ENCODE data around the gene NOTCH2.
A peak's percentile ranks its signal among the peaks of the same experiment; 100 is the strongest.

The NOTCH2 gene

DNA sequence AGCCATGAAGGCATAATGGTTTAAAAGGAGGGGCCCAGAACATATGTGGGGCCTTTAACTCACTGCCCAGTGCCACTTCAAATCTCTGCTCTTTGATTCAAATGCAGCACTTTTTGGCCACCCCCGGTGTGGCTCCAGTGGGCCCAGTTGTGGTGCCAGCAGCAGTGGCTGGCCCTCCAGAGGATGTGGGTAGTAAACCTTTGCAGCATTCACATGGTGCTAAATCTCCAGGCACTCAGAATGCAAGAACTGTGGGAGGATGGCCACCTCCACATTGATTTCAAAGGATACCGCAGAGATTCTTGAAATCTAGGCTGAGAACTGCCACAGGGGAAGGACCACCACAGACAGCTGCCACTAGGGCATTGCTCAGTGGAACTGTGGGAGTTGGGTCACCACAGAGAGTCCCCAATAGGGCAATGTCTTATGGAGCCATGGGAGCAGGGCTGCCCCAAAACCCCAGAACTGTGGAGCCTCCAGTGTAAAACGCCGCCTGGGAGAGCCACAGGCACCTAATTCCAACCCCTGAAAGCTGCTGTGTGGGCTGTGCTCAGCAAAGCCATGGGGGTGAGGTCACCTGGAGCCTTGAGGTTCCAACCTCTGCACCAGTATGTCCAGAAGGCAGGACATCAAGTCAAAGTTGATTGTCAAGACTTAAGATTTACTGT is 166.6 kb downstream of the NOTCH2 start:
- DNase-seq: no peak

DNA sequence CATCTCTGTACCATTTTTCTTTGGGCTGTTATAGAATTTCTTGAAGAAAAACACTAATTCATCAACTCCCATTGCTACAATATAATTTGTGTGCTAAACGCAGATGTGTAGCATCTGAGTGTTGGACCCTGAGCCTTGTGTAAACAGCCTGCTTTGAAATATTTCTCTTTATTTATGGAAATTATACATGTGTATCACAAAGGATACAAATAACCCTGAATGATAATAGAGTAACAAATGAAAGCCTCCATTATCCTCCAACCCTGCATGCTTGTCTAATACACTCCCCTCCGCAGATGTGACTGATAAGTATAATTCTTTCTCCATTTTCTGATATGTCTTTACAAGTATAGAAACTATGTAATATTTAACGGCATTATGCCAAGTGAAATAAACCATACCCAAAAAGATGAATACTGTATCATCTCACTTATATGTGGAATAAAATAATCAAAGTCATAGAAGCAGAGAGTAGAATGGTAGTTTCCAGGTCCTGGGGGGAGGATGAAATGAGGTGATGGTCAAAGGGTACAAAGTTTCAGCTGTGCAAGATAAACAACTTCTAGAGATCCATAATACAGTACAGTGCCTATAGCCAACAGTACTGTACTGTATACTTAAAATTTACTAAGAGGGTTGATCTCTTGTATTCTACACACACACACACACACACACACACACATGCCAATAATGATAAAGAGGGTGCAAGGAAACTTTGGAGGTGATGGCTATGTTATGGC is 170.3 kb downstream of the NOTCH2 start:
- no peak for DNase-seq

DNA sequence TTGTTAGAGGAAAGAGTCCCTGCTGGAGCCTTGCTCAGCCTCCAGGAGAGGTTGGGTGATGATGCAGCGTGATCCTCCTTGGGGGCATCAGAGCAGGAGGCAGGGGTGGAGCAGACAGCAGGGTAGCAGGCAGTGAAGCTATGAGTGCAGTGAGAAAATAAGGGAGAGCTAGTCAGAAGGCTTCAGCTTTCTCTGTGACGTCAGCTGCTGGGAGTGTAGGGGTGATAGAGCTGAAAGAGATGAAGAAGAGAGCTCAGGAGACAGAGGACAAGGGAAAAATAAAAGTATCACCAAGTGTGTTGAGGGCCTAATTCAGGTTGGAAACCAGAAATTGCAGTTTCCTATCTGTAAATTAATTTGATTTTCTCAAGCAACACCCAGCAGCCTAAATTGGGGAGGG is 170.9 kb downstream of the NOTCH2 start:
- DNase-seq: no peak

DNA sequence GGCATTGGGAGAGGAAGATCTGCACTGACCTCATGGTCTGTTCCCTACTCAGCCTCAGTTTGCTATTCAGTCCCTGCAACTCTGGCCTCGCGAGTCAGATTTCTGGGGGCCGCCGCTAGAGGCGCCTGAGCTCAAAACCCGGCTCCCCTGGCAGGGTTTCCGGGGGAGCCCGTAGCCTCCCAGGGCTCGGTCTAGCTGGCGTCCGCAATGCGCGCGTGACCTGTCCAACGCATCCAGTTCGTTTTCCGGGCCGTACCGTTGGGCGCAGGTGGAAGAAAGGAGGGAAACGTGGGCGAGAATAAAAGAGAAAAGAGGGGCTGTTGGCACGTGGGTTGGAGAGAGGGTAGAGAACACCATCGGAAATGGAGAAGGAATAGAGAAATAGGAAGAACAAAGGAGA is 173.2 kb downstream of the NOTCH2 start, which contains the start of gene ADAM30:
Gene ADAM30 (minus strand): TSS at position 213 of the 400 bp plus-strand sequence. CDS start 179 bp downstream, at position 34.
- DNase-seq: no peak

DNA sequence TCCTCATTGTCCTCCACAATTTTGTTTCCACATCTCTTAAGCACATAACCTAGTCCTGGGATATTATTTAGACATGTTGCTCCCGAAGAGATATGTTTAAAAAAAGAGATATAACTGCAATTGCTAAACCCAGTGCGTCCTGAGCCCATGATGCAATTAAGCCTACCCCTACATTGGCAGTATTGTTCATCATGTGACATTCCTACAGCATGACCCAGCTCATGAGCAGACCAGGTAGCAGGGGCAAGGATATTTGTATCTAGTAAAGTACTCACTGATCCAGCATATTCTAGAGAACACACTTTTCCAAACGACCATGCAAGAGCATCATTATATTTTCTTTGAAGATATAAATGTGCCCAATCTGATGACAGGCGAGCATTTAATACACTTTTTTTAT is 174.4 kb downstream of the NOTCH2 start:
- DNase-seq: no peak

DNA sequence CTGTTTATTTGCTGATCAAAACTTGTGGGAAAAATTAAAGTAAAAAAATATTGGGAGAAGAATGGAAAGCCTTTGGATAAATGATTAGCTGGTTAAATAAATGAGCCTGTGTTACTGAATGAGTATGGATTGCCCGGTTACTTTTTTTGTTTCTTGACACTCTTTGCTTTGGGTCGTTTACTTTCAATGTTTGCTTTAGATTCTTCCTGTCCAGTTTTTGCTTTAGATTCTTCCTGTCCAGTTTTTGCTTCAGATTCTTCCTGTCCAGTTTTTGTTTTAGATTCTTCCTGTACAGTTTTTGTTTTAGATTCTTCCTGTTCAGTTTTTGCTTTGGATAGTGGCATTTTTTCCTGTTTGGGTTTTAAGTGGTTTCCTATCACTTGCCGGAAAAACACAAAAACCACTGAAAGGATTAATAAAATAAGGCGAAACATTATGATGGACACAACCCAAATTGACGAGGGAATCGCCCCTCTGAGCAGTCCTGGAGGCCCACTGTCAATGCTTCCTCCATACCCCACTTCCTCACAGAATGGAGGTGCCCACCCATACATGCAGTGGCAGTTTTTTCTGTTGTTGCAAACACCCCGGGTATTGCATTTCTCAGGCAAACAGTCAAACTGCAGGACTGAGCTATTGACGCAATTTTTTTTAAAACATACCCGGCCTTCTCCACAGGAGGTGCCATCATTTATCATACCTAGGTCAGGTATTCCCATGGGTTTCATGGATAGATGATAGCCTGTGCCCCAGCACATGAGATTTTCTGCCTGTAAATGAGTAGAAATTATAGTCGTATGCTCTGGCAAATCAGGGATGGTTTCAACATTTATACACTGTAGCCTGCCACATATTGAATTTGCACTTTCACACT is 175.4 kb downstream of the NOTCH2 start:
- DNase-seq: no peak

DNA sequence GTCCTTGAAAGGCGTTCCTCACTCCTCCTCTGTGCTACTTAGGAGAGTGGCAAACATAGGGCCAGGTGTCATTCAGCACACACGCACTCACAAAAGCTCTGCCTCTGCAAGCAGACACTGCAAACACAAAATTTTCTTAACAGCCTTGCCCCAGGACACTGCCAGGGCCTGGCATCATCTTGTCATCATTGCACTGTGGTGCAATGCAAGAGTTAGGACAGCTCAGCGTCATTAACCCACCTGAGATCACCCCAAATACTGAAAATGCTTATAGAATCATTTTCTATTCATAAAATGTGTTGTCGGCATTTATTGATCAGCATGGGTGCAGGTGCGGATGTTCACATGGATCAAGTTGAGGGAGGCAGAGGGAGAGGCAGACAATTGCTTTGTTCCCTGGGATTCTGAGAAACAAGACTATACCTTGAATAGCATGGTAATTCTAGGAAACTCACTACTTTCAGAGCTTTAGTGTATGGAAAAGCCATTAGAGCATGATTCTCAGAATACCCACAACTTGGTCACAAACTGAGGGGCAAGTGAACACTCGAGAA is 176.1 kb downstream of the NOTCH2 start:
- no peak for DNase-seq

DNA sequence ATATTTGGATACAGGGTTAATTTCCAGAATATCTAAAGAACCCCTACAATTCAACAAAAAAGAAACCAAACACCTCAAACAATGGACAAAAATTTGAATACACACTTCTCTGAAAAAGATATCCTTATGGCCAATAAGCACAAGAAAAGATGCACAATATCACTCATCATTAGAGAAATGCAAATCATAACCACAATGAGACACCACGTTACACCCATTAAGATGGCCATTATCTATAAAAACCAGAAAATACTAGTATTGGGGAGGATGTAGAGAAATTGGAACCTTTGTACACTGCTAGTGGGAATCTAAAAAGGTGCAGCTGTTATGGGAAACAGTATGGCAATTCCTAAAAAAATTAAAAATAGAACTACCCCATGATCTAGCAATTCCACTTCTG is 178.1 kb downstream of the NOTCH2 start:
- no peak for DNase-seq

DNA sequence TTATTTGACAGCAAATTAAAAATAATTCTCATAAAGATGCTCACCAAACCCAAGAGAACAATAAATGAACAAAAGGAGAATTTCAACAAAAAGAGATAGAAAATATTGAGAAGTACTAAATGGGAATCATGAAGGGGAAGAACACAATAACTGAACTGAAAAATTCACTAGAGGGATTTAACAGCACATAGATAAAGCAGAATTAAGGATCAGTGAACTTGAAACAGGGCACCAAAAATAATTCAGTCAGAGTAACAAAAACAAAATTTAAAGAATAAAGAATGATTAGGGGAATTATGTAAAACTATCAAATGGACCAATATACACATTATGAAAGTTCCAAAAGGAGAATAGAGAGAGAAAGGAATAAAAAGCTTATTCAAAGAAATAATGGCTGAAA is 181.0 kb downstream of the NOTCH2 start:
- no peak for DNase-seq

DNA sequence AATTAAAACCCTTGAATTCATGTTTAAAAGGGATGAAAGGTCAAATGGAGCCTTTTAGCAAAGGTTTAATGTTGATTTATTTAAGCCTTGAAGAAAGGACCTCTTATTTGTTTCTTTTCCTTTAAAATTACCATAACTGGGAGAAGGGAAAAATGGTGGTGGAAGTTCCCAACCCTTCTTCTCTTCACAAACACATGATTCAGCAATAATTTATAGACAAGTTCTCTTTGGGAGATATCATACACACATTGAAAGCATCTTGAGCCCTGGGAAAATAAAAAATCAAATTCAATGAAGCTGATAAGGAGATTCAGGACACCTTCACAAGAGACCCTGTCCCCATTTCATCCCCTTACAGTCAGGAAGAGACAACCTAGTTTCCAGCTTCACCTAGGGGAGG is 182.0 kb downstream of the NOTCH2 start:
- DNase-seq: no peak

DNA sequence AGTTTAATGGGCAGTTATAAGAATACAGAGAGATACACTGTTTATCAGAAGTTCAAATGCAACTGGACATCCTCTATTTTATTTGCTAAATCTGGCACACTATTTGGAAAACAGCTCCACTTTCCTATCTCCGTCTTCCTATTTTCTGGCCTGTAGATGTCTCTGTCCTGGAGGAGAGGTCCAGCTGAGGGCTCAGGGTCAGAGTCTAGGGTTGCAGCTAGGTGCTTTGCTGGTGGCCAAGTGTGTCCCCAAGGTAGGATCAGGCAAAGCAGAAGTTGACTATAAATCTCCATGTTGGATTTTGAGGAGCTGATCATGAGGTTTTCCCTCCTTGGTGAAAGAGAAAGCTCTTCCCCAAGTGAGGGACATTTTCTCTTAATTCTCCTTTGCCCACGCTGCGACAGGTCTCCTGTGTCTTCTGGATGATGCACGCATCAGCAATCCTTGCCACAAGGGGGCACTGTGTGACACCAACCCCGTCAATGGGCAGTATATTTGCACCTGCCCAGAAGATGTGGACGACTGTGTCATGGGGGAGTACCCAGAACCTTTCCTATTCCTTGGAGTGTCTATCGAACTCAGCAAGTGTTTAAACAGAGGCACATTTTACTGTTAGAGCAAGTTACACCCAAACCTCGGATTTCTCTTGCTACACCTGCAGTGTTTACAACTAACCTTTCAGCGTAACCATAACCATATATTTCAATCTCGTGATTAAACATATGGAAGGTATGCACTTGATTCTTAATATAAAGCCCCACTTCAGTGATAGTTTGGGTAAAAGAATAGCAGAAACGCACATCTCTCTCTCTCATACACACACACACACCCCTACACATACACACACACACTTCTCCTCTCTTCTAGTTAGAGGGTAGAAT is 183.3 kb downstream of the NOTCH2 start:
- peak; percentile 80 for DNase-seq

DNA sequence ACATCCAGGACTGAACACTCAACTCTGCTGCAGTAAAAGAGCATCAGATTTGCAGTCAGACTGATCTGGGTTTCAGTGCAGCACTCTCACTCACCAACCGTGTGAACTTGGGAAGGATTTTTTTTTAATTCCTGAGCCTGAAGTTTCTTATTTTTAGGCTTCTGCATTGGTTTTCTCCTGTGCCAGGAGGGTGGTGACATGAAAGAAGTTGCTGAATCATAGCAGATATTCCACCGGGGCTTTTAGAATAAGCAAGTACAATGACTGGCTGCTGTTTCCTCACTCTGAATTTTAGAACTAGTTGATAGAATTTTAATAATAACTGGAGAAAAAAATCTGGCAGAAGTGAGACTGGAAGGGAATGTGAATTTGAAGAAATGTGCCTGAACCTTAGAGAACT is 184.8 kb downstream of the NOTCH2 start:
- DNase-seq: no peak

DNA sequence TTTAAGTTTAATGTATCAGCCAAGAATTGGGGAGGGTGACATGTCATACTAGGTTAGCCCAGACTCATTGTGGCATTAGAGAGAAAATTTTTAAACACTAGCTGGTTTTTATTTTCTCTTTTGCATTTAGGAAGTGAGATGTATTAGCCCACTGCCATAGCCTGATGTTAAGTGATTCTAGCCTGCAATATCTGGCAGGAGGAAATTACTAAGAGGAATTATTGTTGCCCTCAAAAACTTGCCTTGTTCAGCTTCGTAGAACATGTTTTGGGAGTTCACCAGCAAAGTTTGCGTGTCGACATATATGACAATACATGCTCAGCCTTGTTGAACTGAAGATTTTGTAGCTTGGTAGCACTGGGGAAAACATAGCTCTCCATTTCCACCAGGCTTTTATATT is 185.6 kb downstream of the NOTCH2 start:
- no peak for DNase-seq

DNA sequence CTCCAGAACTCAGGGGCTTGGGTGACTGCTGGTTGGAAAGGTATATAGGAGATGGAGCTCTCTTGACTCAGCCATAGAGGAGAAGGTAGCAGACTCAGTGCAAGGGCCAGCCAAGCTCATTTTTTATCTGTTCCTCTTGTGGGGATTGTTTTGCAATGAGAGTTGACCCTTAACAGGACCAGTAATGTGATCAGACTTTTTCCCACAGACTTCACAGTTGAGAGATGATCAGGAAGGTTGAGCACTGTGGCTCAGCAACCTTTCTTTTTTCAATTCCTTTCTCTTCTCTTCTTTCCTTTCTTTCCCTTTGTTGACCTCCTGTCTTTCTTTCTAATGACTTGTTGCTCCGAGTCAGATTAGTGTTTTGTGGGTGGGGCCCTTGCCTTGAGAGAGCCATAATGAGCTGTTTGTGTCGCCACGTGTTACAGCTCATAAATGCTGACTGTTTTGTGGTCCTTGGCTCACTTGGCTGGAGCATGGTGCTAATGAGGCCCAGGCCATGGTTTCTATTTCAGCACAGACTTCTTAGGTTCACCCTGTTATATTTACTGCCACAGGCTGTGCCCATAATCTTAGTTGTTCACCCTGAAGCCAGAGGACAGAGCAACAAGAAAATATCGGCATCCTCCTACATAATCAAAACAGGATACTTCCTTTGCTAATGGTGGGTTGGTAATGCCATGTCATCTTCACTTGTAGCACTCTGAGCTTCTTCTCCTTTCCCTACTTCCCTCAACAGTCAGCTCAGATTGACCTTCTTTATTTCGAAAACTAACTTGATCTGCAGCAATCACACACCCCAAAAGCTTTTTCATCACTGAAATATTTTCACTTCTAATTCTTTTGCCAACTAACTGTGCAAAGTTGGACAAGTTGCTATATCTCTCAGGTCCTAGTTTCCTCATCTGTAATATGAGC is 187.1 kb downstream of the NOTCH2 start:
- DNase-seq: no peak

DNA sequence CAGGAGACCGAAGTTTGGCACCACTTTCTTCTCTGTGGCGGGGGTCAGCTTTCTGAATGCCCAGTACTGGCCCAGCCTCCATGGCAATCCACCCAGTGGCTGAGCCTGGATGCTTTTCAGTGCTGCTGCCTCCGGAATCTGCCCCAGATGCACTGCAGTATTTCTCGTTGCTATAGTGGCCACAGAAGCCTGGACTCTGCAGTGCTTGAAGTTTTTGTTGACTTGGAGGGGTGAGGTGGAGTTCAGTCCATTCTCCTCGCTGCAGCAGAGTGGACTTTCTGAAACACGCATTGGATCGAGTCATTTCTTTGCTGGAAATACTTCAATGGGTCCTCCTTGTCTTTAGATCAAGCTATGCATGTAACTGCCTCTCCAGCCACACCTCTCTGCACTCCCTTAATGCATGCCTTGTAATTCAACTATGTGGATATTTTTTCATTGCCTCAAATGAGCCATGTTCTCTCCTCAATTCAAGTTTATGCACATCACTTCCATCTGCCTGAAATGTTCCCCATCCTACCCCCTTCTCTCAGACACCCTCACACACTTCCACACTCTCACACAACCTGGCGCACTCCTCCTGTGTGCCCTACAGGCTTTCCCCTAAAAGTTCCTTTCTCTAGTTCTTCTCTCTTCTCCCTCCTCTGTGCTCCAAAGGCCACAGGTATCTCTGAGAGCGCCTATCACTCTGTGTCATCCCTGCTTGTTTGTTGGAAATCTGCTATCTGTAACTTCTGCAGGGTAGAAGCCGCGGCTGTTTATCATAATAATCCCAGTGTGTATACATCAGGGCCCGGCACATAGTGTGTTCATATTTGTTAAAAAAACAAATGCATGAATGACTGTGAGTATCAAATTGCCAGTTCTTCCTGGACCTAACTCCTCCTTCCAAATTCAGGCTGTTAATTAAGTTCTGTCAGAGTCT is 189.7 kb downstream of the NOTCH2 start:
- DNase-seq: no peak

DNA sequence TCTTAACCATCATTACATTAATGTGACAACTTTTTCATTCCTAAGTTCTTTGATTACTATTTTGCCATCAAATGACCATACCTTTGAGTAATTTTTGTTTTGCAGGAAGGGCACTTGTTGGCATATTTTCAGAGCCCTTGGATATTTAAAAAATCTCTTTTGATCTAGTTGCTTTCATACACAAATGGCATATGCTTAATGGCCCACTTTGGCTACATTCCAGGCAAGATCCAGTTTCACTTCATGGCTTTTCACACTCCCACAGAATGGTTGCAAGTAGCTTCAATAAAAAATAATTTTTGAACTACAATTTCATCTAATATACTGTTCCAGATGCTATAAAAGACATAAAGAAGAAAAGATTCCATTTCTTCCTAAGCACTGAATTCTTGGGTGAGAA is 191.3 kb downstream of the NOTCH2 start:
- DNase-seq: no peak

DNA sequence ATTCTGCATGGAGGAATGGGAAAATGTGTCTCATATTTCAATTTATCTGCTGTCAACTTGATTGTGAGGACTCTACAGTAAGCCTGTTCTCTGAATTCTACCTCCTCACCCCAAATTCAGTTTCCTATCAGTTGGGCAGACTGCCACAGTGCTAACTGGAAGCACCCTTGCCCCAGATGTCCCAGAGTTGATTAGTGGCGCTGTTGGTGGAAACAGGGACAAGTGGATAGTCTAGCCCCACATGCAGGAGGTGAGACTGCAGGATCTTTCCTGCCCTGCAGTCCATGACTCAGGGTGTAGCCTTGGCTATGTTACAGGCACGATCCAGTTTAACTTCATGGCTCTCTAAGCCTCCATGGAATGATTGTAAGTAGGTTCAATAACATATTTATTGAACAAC is 195.3 kb downstream of the NOTCH2 start:
- DNase-seq: no peak

DNA sequence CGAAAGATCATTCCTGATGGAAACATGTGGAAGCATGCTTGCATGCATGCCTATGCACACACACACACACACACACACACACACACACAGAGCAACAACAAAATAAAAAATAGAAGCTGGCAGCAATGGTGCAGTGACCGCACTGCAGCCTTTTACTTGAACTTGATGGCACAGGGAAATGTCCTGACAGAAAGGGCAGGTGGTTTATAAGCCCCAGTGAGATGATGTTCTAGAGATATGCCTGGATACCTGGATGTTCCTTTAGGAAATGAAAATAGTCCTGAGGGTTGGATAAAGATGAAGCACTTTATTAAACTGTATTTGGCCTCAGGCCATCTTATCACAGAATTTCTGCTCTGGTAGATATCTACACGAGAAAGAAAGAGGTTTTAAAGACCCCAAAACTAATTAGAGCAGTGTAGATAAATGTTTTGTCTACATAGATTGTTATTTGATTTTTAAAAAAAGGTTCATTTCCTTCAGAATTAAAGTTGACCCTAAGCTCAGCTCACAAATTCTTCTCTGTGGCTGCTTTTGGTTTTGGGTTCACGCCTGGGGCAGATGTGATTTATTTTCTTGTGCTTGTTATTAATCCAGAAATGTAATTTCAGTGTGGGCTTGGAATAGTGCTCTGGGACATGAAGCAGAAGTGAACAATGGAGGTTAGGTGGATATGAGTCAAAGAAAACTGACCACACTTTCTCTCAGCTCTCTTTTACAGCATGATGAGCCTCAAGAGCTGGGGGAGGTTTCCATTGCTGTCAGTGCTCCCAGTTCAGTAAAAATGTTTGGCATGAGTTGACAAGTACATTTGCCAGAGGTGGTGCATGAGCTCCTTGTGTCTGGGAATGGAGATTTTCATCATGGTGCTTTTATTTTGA is 196.1 kb downstream of the NOTCH2 start:
- DNase-seq: no peak

DNA sequence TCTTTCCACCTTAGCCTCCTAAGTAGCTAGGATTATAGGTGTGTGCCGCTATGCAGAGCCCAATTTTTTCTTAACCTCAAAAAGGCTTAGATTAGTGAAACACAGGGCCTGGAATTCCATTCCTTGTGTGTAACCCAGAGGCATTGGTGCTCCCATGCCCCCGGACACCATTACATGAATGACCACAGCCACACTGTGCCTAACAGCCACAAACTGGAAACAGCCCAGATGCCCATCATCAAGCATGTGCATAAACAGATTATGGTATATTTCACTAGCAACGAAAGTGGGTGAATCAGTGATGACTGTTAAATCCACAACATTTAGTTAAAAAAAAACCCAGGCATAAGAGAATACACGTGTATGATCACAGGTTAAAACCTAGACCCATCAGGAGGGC is 197.6 kb downstream of the NOTCH2 start:
- DNase-seq: no peak

Data from activated CD4-positive, alpha-beta T cell treated with anti-CD3 and anti-CD28 coated beads for 48 hours (primary cell).